GM12892 (cell line): ENCODE results near the gene SPOCK1.

Experiments used
- POLR2A ChIP-seq: IDR thresholded peaks from 2 replicates; pipeline ENCODE4 v1.6.1; 2011; ENCODE audit warnings: low read depth, low read length, control low read depth
- POLR2AphosphoS5 ChIP-seq: IDR thresholded peaks from 2 replicates; pipeline ENCODE4 v1.6.1; 2011; ENCODE audit warnings: low read depth, low read length, control low read depth
- TAF1 ChIP-seq: IDR thresholded peaks from 2 replicates; pipeline ENCODE4 v1.6.1; 2011; ENCODE audit warnings: low read depth, mild to moderate bottlenecking, control low read depth, low read length, borderline replicate concordance

DNA sequence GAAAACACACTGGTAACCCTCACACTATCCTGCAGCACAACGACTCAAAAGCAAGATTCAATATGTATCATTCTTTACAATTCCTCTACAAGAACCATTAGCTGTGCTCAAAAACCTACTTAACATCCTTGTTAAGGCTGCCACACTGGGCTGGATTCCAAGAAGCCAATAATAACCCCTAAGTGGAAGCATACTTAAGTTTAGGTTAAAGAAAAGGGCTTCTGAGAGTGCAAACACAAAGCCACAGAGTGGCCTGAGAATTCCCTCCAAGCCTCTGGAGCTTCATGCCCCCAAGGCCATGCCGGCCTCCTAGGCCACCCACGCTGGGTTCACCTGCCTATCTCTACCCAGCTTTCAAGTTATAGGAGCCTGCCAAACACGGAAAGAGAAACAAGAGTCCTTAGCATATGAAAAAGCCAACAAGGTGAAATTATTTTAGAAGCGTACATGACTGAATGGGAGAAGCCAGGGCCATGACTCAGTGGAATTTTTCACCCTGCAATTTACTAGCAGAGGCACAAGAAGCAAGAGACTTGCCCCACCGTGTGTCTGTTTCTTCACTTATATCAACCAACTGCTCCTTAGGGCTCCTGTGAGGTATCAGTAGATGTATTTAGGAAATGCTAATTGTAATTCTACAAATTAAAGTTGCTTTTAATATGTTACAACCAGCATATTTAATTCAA is 293.0 kb downstream of the SPOCK1 start:
- TF ChIP-seq POLR2A (no peak), TAF1 (no peak), POLR2AphosphoS5 (no peak)
